ENCODE measurements around the gene ZDHHC24.
"Not testable (repeated sequence)": the region's sequence is repeated elsewhere in the genome, so short reads cannot be mapped to it uniquely, and the experiment has no call there.

The ZDHHC24 gene, protein sequence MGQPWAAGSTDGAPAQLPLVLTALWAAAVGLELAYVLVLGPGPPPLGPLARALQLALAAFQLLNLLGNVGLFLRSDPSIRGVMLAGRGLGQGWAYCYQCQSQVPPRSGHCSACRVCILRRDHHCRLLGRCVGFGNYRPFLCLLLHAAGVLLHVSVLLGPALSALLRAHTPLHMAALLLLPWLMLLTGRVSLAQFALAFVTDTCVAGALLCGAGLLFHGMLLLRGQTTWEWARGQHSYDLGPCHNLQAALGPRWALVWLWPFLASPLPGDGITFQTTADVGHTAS
- 30.1 to 34.5 (median 30.2) reads per million in 3 donors for total RNA-seq

GRCh38 chr11:66545701-66546367 is at the start of gene ZDHHC24:
TSS of gene ZDHHC24 (minus strand) at chr11:66546048. CDS start at chr11:66546003, 45 bp downstream.
- DNase-seq: peak; percentile 80 to 82 (median 81)
- peak within 1 kb of the TSS; percentile 70 for H3K4me3 ChIP-seq (ENCODE audit: insufficient read depth, low read depth, low read length, poor library complexity, severe bottlenecking)
- H3K27ac ChIP-seq (ENCODE audit: insufficient read depth, low read length, poor library complexity, severe bottlenecking): peak within 1 kb of the TSS; percentile 78
- peaks cover 25% of the 10 kb centered on the region for H3K4me1 ChIP-seq (ENCODE audit: control insufficient read depth, insufficient read depth, low read length, poor library complexity, severe bottlenecking)
- H3K36me3 ChIP-seq (ENCODE audit: control insufficient read depth, insufficient read depth, low read length): peaks cover 5% of the 10 kb centered on the region
- no peaks in the 10 kb centered on the region for H3K9me3 ChIP-seq (ENCODE audit: control insufficient read depth, low read length)
- no peaks in the 10 kb centered on the region for H3K27me3 ChIP-seq (replicated peaks; ENCODE audit: control insufficient read depth, insufficient read depth, low read length, poor library complexity, severe bottlenecking)

- peaks cover 13% of the 10 kb centered on the region for H3K36me3 ChIP-seq (ENCODE audit: control insufficient read depth, insufficient read depth, low read length)
- H3K9me3 ChIP-seq (ENCODE audit: control insufficient read depth, low read length): no peaks in the 10 kb centered on the region
- no peak overlapping the region for H3K27ac ChIP-seq (ENCODE audit: insufficient read depth, low read length, poor library complexity, severe bottlenecking)
- H3K4me1 ChIP-seq (ENCODE audit: control insufficient read depth, insufficient read depth, low read length, poor library complexity, severe bottlenecking): peaks cover 11% of the 10 kb centered on the region
- no peak overlapping the region for H3K4me3 ChIP-seq (ENCODE audit: insufficient read depth, low read depth, low read length, poor library complexity, severe bottlenecking)
- no peaks in the 10 kb centered on the region for H3K27me3 ChIP-seq (replicated peaks; ENCODE audit: control insufficient read depth, insufficient read depth, low read length, poor library complexity, severe bottlenecking)
- no peak for DNase-seq
Measured at GRCh38 chr11:66595245-66595904, 49.5 kb upstream of the ZDHHC24 start.

GRCh38 chr11:66593650-66594049 is 47.8 kb upstream of the ZDHHC24 start:
- H3K27ac ChIP-seq (ENCODE audit: insufficient read depth, low read length, poor library complexity, severe bottlenecking): no peak overlapping the region
- no peak for DNase-seq

DNA sequence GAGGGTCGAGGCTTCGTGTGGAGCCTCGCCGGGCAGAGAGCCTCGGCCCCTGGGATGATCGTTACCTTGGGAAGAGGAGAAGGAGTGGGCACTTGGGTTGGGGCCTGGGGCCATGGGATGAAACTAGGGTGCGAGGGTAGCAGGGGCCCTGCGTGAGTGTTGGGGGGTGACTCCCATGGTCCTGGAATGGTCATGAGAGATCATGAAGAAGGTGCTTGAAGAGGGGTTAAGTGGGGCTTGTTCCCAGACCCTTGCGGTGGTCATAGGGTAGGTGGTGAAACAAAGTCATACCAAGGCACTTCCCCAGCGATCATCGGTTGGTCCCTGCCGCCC is 47.4 kb upstream of the ZDHHC24 start:
- peak overlapping the region; percentile 65 for H3K4me3 ChIP-seq (ENCODE audit: insufficient read depth, low read depth, low read length, poor library complexity, severe bottlenecking)
- no peaks in the 10 kb centered on the region for H3K36me3 ChIP-seq (ENCODE audit: control insufficient read depth, insufficient read depth, low read length)
- H3K27me3 ChIP-seq (replicated peaks; ENCODE audit: control insufficient read depth, insufficient read depth, low read length, poor library complexity, severe bottlenecking): no peaks in the 10 kb centered on the region
- H3K9me3 ChIP-seq (ENCODE audit: control insufficient read depth, low read length): no peaks in the 10 kb centered on the region
- DNase-seq: no peak
- peak overlapping the region; percentile 81 for H3K27ac ChIP-seq (ENCODE audit: insufficient read depth, low read length, poor library complexity, severe bottlenecking)
- H3K4me1 ChIP-seq (ENCODE audit: control insufficient read depth, insufficient read depth, low read length, poor library complexity, severe bottlenecking): peaks cover 11% of the 10 kb centered on the region

More at GRCh38 chr11:66593650-66594049, 47.8 kb upstream of the ZDHHC24 start:
- Histone ChIP-seq H3K4me3 (ENCODE audit: insufficient read depth, low read depth, low read length, poor library complexity, severe bottlenecking) (peak overlapping the region; percentile 65), H3K27me3 (replicated peaks; ENCODE audit: control insufficient read depth, insufficient read depth, low read length, poor library complexity, severe bottlenecking) (no peaks in the 10 kb centered on the region), H3K36me3 (ENCODE audit: control insufficient read depth, insufficient read depth, low read length) (no peaks in the 10 kb centered on the region), H3K4me1 (ENCODE audit: control insufficient read depth, insufficient read depth, low read length, poor library complexity, severe bottlenecking) (peaks cover 11% of the 10 kb centered on the region), H3K9me3 (ENCODE audit: control insufficient read depth, low read length) (no peaks in the 10 kb centered on the region)

- no peaks in the 10 kb centered on the region for H3K9me3 ChIP-seq (ENCODE audit: control insufficient read depth, low read length)
- H3K4me1 ChIP-seq (ENCODE audit: control insufficient read depth, insufficient read depth, low read length, poor library complexity, severe bottlenecking): peaks cover 11% of the 10 kb centered on the region
- H3K27me3 ChIP-seq (replicated peaks; ENCODE audit: control insufficient read depth, insufficient read depth, low read length, poor library complexity, severe bottlenecking): no peaks in the 10 kb centered on the region
- peak; percentile 97 to 99 (median 99) for DNase-seq
- peak within 1 kb of the TSS; percentile 65 for H3K4me3 ChIP-seq (ENCODE audit: insufficient read depth, low read depth, low read length, poor library complexity, severe bottlenecking)
- peak within 1 kb of the TSS; percentile 81 for H3K27ac ChIP-seq (ENCODE audit: insufficient read depth, low read length, poor library complexity, severe bottlenecking)
- H3K36me3 ChIP-seq (ENCODE audit: control insufficient read depth, insufficient read depth, low read length): no peaks in the 10 kb centered on the region
Measured at GRCh38 chr11:66592457-66593302, 46.8 kb upstream of the ZDHHC24 start, which contains the start of the genes CCDC87 and CCS. TSS of gene CCDC87 (minus strand) at chr11:66593063. CDS start at chr11:66593015, 48 bp downstream. TSS of gene CCS (plus strand) at chr11:66593185. CDS start at chr11:66593262, 77 bp downstream.

GRCh38 chr11:66591175-66591574 is 45.3 kb upstream of the ZDHHC24 start:
- H3K27me3 ChIP-seq (replicated peaks; ENCODE audit: control insufficient read depth, insufficient read depth, low read length, poor library complexity, severe bottlenecking): no peaks in the 10 kb centered on the region

GRCh38 chr11:66589996-66590675 is 44.3 kb upstream of the ZDHHC24 start:
- Histone ChIP-seq H3K4me1 (ENCODE audit: control insufficient read depth, insufficient read depth, low read length, poor library complexity, severe bottlenecking) (peaks cover 11% of the 10 kb centered on the region), H3K27ac (ENCODE audit: insufficient read depth, low read length, poor library complexity, severe bottlenecking) (no peak overlapping the region), H3K9me3 (ENCODE audit: control insufficient read depth, low read length) (no peaks in the 10 kb centered on the region), H3K36me3 (ENCODE audit: control insufficient read depth, insufficient read depth, low read length) (no peaks in the 10 kb centered on the region), H3K27me3 (replicated peaks; ENCODE audit: control insufficient read depth, insufficient read depth, low read length, poor library complexity, severe bottlenecking) (no peaks in the 10 kb centered on the region), H3K4me3 (ENCODE audit: insufficient read depth, low read depth, low read length, poor library complexity, severe bottlenecking) (no peak overlapping the region)
- DNase-seq: no peak

More at GRCh38 chr11:66591175-66591574, 45.3 kb upstream of the ZDHHC24 start:
- peaks cover 11% of the 10 kb centered on the region for H3K4me1 ChIP-seq (ENCODE audit: control insufficient read depth, insufficient read depth, low read length, poor library complexity, severe bottlenecking)
- no peak overlapping the region for H3K4me3 ChIP-seq (ENCODE audit: insufficient read depth, low read depth, low read length, poor library complexity, severe bottlenecking)
- H3K9me3 ChIP-seq (ENCODE audit: control insufficient read depth, low read length): no peaks in the 10 kb centered on the region
- H3K36me3 ChIP-seq (ENCODE audit: control insufficient read depth, insufficient read depth, low read length): no peaks in the 10 kb centered on the region
- no peak for DNase-seq
- no peak overlapping the region for H3K27ac ChIP-seq (ENCODE audit: insufficient read depth, low read length, poor library complexity, severe bottlenecking)

DNA sequence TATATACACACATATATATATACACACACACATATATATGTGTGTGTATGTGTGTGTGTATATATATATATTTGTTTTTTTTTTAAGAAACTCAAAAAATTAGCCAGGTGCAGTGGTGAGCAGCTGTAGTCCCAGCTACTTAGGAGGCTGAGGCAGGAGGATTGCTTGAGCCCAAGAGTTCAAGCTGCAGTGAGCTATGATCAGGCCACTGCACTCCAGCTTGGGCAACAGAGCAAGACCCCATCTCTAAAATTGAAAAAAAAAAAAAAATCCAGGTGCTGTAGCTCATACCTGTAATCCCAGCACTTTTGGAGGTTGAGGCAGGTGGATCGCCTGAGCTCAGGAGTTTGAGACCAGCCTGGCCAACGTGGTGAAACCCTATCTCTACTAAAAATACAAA is 43.5 kb upstream of the ZDHHC24 start:
- not testable (repeated sequence) for H3K27me3 ChIP-seq (replicated peaks; ENCODE audit: control insufficient read depth, insufficient read depth, low read length, poor library complexity, severe bottlenecking); H3K36me3 ChIP-seq (ENCODE audit: control insufficient read depth, insufficient read depth, low read length); H3K9me3 ChIP-seq (ENCODE audit: control insufficient read depth, low read length); H3K27ac ChIP-seq (ENCODE audit: insufficient read depth, low read length, poor library complexity, severe bottlenecking); DNase-seq; H3K4me3 ChIP-seq (ENCODE audit: insufficient read depth, low read depth, low read length, poor library complexity, severe bottlenecking)
- peaks cover 11% of the 10 kb centered on the region for H3K4me1 ChIP-seq (ENCODE audit: control insufficient read depth, insufficient read depth, low read length, poor library complexity, severe bottlenecking)

GRCh38 chr11:66586136-66586535 is 40.3 kb upstream of the ZDHHC24 start:
- no peaks in the 10 kb centered on the region for H3K36me3 ChIP-seq (ENCODE audit: control insufficient read depth, insufficient read depth, low read length)
- no peak for DNase-seq
- H3K27me3 ChIP-seq (replicated peaks; ENCODE audit: control insufficient read depth, insufficient read depth, low read length, poor library complexity, severe bottlenecking): no peaks in the 10 kb centered on the region
- H3K4me3 ChIP-seq (ENCODE audit: insufficient read depth, low read depth, low read length, poor library complexity, severe bottlenecking): no peak overlapping the region
- H3K9me3 ChIP-seq (ENCODE audit: control insufficient read depth, low read length): peaks cover 2% of the 10 kb centered on the region
- no peak overlapping the region for H3K27ac ChIP-seq (ENCODE audit: insufficient read depth, low read length, poor library complexity, severe bottlenecking)
- H3K4me1 ChIP-seq (ENCODE audit: control insufficient read depth, insufficient read depth, low read length, poor library complexity, severe bottlenecking): no peaks in the 10 kb centered on the region
